ENCODE results near the gene OR12D1.

The OR12D1 gene

GRCh38 chr6:29465279-29465678, 50.6 kb downstream of the OR12D1 start:
- no peak for DNase-seq (ENCODE audit: low read depth, low spot score)

DNA sequence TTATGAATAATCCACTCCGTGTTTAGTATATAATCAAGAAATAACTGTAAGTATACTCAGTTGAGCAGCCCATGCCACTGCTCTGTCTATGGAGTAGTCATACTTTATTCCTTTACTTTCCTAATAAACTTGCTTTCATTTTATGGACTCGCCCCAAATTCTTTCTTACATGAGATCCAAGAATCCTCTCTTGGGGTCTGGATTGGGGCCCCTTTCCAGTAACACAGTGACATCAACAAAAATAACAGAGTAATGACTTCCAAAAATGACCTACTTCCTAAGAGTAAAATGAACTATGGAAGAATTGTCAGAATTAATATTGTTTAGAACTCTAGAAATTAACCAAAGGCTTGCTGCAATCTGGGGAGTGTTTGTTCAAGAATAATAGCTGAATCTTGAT, 51.1 kb downstream of the OR12D1 start:
- no peak for DNase-seq (ENCODE audit: low read depth, low spot score)

- no peak for DNase-seq (ENCODE audit: low read depth, low spot score)
These were observed 51.5 kb downstream of the OR12D1 start for GRCh38 chr6:29466241-29466640.

All from activated CD4-positive, CD25-positive, alpha-beta regulatory T cell treated with anti-CD3 and anti-CD28 coated beads, Interleukin-2, amount 50 U/mL, for 16 hours (primary cell).